ENCODE data around the gene ARHGAP40.
A peak's percentile ranks its signal among the peaks of the same experiment; 100 is the strongest.

ARHGAP40 gene

GRCh38 chr20:38657390-38657789 lies 55.8 kb downstream of the ARHGAP40 start:
- no peak for DNase-seq

DNA sequence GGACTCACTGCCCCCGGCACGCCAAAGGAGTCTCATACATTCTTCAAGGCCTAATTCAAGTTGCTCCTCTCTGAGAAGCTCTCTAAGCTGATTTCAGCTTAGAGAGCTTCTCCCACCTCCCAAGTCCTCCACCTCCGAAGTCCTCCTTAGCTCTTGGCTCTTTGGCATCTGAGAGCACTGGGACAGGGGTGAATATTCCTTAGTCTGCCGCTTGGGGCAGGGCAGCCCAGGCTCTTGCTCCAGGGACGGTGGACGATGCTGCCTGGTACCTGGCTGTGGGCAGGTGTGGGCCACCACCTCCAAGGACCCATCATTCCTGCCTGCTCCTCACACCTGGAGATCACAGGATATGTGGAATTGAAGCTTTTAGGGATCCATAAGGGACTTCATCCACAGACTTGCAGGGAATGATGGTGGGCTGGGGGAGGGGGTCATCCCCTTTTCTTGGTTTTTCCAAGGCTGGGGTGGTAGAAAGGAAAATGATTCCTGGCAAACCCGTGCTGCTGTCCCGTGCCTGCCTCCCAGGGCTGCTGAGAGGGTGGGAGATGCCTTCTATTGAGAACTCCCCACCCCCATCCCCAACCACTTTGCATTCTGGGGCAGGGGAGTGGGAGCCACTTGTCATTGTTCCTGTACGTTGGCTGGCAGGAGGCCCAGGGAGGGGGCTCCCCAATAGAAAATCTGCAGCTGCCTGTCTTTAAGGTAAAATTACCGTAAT lies 57.4 kb downstream of the ARHGAP40 start:
- DNase-seq = no peak

DNA sequence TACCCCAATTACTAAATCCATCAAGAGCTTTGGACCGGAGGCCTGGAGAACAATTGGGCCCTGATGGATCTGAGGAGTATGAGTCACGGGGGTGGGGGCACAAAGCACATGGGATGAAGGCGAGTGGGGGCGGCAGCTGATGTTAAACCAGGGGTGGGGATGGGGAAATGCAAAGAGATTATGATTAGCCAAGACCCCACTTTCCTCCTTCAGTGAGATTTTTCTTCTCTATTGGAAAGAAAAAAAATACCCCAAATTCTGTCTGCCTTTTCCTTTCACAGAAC lies 57.9 kb downstream of the ARHGAP40 start:
- DNase-seq = no peak

GRCh38 chr20:38660429-38660828 lies 58.8 kb downstream of the ARHGAP40 start:
- DNase-seq = no peak

GRCh38 chr20:38663660-38664059 lies 62.1 kb downstream of the ARHGAP40 start:
- DNase-seq = no peak

GRCh38 chr20:38664284-38664683 lies 62.7 kb downstream of the ARHGAP40 start:
- no peak for DNase-seq

DNA sequence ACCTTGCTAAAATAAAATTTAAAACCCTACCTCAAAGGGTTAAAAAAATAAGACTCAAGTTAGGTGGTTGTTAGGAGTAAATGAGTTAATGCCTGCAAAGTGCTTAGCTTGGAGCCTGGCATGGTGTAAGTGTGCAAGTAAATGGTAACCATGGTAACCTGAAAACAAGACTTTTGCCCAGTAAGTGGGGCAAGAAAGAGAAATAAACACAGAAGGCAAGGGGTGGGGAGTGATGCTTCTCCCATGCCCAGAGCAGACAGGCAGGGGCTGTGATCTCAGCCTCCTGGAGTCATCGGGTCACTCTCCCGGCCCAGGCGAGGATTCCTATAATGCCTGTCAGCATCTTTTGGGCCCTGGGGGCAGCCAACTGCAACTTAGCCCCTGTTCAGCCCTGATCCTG lies 63.5 kb downstream of the ARHGAP40 start:
- no peak for DNase-seq

GRCh38 chr20:38665506-38666285 lies 64.1 kb downstream of the ARHGAP40 start:
- DNase-seq = no peak

GRCh38 chr20:38667417-38667956 lies 65.9 kb downstream of the ARHGAP40 start:
- DNase-seq = no peak

DNA sequence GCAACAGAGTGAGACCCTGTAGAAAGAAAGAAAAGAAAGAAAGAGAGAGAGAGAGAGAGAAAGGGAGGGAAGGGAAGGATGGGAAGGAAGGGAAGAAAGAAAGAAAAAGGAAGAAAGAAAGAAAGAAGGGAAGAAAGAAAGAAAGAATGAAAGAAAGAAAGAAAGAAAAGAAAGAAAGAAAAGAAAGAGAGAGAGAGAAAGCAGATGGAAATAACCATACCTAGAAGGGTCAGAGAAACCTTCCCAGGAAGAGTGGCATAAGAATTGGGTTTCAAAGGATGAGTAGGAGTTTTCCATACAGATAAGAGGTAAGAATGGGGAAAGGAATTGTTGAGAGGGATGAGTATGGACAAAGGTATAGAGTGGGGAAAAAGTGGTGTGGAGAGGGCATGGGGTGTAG lies 68.1 kb downstream of the ARHGAP40 start:
- DNase-seq = no peak

DNA sequence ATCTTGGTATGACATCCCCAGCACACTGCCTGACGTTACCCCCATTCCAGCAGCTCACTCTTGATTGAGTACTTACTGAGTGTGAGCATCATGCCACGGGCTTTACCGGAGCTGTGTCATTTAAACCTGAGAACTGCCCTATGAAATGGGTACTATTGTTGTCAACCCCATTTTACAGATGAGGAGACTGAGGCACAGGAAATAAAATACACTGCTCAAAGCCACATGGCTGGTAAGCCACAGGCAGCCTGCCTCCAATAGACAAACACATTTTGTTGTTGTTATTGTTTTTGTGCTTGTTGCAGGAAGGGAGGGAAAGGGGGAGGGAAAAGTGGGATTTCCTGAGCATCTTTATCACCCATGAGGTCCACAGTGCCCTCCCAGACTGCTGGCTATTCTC lies 69.2 kb downstream of the ARHGAP40 start:
- DNase-seq = no peak

DNA sequence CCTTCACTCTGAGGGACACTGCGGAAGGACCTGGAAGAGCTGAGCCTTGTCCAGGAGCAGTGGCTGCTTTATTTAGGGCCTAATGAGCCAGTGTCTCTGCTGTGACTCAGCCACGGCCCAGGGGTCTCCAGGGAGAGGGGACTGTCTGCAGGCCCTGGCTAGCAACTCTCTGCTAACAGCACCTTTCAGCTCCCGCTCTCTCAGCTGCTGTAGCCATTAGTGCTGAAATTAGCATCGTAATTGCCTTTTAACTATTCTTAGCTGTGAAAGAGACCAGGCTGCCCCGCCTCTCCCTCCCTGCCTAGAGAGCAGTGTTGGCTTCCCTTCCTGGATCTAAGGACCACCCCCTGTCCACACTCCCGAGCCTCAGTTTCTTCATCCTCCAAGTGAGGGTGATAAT lies 69.6 kb downstream of the ARHGAP40 start:
- no peak for DNase-seq

DNA sequence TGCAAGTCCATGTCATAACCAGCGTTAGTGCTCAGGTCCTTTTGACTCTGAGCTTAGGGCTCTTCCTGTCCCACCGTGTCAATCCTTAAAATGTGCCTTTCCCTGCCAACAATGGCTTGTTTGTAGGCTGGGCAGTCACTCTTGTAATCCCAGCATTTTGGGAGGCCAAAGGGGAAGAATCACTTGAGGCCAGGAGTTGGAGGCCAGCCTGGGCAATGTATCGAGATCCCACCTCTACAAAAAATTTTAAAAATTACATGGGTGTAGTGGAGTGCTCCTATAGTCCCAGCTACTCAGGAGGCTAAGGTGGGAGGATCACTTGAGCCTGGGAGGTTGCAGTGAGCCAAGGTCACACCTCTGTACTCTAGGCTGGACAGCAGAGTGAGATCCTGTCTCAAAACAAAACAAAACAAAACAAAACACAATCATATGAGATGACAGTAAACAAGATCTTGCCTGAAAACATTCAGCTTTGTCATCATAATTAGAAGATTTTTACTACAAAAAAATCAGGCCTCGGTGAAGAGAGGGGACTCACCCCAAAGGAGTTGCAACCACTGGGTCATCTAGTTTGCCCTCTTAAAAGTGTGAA lies 70.2 kb downstream of the ARHGAP40 start:
- no peak for DNase-seq

- no peak for DNase-seq
Observed at GRCh38 chr20:38672504-38672903, 70.9 kb downstream of the ARHGAP40 start.

DNA sequence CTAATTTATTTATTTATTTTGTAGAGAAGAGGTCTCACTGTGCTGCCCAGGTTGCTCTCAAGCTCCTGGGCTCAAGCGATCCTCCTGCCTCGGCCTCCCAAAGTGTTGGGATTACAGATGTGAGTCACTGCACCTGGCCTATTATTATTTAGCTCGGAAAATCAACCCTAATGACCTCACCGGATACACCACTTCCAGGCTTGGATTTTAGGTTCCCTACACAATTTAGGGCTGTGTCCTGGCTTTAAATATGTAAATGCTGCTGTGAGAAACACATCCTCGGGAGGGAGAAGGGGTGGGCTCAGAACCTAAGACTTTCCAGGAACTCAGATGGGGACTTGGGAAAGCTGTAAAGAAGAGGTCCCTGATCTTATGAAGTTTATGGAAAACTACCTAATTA lies 71.7 kb downstream of the ARHGAP40 start:
- no peak for DNase-seq

DNA sequence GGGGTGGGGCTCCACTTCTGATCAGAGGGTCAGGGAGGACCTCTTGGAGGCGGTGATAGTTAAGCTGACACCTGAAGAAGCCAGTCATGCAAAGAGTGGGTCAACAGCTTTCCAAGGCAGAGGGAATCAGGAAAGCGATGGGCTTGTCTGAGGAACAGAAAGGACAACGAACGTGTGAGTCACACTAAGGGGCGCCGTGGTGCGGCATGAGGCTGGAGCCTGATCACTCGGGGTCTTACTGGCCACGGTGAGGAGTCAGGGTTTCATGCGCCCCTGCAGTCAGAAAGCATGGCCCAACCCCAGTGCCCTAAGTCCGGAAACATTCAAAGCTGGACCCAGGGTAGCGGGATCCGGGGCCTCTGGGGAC lies 72.1 kb downstream of the ARHGAP40 start:
- no peak for DNase-seq

GRCh38 chr20:38674092-38674764 lies 72.6 kb downstream of the ARHGAP40 start:
- DNase-seq = peak; percentile 61

DNA sequence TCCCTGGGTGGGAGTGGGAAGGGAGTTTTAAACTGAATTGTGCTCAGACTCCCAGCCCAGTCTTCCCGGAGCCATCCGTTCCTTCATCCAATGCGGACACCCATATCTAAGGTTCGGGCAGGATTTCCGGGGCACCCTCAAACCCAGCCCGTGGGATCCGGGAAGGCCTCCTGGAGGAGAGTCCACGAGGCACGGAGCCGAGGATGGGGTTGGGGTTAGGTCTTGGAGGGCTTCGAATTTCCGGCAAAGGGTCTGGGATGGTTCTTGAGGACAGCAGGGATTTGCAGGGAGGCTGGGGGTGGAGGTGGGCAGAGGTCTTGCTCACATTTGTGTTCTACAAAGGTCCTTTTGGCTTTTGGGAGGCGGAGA lies 73.1 kb downstream of the ARHGAP40 start:
- DNase-seq = no peak

DNA sequence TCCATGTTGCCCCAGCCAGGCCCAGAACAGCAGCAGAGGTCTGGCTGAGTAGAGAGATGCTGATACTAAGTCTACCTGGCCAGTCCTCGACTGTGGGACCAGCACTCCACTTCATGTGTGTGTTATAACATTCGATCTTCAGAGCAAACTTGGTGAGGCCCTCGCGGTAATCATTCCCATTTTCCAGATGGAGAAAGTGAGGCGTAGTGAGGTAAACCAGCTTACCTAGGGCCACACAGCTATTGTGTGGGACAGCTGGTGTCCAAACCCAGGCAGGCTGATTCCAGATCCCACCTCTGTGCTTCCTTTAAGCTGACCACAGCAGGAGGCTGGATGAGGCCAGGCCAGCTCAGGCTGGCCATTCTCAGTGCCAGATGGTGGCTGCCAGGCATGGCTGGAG lies 75.0 kb downstream of the ARHGAP40 start:
- no peak for DNase-seq

- DNase-seq = no peak
Observed at GRCh38 chr20:38680500-38681306, 79.1 kb downstream of the ARHGAP40 start.

GRCh38 chr20:38685271-38685670 lies 83.7 kb downstream of the ARHGAP40 start:
- no peak for DNase-seq

GRCh38 chr20:38685853-38686473 lies 84.4 kb downstream of the ARHGAP40 start:
- DNase-seq = no peak

Data from activated CD4-positive, CD25-positive, alpha-beta regulatory T cell treated with anti-CD3 and anti-CD28 coated beads, Interleukin-2, amount 50 U/mL, for 72 hours (primary cell).